ENCODE measurements around the gene TBPL1. TPM values are rescaled to one million over a fixed set of nuclear protein-coding genes. Genes with fewer than 3 reads are reported as not detected.
A peak's percentile ranks its signal among the peaks of the same experiment; 100 is the strongest.

Gene TBPL1
- total RNA-seq, 4 donors from 2014 or later, result 10.1 to 19.1 (median 13.7) TPM

DNA sequence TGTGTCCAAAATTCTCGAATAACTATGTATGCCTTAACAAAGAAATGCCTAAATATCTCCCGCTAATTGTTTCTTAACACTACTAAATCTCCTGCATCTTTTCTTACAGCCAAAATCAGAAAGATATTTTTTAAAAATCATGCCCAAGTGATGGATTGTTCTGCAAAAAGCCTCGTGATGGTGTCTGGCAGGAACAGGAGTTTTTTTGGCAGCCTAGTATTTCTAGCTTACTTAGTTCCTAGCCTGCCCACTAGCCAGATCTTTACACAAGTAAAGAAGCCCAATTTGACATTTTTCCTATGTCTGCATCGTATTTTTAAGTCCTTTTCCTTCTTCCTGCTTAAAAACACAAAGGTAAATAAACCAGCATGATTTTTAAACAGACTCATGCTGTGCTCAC lies 67.9 kb downstream of the TBPL1 start:
- peak; percentile 66 for ATAC-seq
- H3K27ac ChIP-seq, result peak overlapping the region; percentile 49 to 91 (median 73)
- H3K9me3 ChIP-seq, result no peaks in the 10 kb centered on the region
- peaks cover 5 to 44% (median 5%) of the 10 kb centered on the region in 3 donors for H3K4me1 ChIP-seq
- H3K36me3 ChIP-seq, result peaks cover 0 to 5% of the 10 kb centered on the region in 2 donors
- H3K27me3 ChIP-seq, result no peaks in the 10 kb centered on the region
- TF ChIP-seq EP300 (IDR thresholded peaks at IDR 0.05) (no peak), POLR2A (IDR thresholded peaks at IDR 0.05) (no peak), POLR2AphosphoS5 (IDR thresholded peaks at IDR 0.05) (peak; percentile 20)
- TF ChIP-seq, protein P1, sequence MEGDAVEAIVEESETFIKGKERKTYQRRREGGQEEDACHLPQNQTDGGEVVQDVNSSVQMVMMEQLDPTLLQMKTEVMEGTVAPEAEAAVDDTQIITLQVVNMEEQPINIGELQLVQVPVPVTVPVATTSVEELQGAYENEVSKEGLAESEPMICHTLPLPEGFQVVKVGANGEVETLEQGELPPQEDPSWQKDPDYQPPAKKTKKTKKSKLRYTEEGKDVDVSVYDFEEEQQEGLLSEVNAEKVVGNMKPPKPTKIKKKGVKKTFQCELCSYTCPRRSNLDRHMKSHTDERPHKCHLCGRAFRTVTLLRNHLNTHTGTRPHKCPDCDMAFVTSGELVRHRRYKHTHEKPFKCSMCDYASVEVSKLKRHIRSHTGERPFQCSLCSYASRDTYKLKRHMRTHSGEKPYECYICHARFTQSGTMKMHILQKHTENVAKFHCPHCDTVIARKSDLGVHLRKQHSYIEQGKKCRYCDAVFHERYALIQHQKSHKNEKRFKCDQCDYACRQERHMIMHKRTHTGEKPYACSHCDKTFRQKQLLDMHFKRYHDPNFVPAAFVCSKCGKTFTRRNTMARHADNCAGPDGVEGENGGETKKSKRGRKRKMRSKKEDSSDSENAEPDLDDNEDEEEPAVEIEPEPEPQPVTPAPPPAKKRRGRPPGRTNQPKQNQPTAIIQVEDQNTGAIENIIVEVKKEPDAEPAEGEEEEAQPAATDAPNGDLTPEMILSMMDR (IDR thresholded peaks at IDR 0.05), result no peak
- 20 to 25% methylated on average over 4 of the region's 4 CpGs for WGBS, 2 donors (ENCODE audit: low coverage in 1 of 2)
- H3K4me3 ChIP-seq, result peak overlapping the region in 1 of 2 donors; percentile 15

DNA sequence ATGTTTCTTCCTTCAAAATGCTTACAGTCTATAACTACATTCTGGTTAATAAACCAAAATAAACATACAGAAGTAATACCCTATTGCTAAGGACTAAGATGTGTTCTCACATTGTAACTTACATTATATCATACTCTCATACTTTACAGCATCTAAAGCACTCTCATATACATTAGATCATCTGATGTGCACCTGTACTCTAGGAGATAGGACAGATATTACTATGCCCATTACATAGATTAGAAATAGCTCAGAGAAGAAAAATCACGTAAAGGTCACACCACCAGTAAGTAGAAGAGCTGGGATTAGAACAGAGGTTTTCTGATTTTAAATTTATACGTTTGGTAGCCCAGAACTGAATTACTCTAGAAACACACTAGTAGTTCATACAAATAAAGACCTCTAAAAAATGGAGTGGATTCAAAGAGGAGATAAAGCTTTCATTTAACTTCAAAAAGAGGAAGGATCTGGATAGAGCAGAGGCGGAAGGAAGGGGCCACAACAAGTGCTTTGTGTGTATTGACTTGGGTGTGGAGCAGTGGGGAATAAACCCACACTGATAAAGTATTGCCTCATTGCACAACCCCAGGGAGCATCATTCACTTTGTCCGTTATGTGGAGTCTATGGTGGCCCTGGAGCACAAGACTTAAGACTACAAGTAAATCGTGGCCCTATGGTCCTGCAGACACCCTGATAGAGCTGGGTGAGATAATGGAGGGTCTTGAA lies 68.5 kb downstream of the TBPL1 start:
- TF ChIP-seq EP300 (IDR thresholded peaks at IDR 0.05), result no peak
- TF ChIP-seq, protein P1 (IDR thresholded peaks at IDR 0.05), result peak in 1 of 4 experiments; percentile 1
- TF ChIP-seq POLR2AphosphoS5 (IDR thresholded peaks at IDR 0.05), result no peak
- no peak for TF ChIP-seq POLR2A (IDR thresholded peaks at IDR 0.05)

DNA sequence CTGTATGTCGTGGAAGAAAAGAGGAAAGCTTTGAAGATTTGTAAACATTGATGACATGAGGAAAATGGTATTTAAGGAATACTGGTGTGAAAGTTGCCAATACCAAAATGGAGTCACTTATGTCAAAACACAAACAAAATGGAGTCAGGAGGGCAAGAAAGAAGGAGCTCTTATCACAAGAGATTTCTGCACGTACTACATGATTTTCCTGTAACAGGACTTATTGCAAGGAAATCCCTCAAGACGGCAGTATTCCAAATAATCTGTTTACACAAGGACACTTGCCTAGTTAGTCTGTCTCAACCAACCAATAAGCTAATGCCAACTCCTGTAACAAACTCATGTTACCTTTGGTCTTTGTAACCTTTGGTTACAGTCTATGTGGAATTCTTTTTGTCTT lies 69.6 kb downstream of the TBPL1 start:
- peaks cover 5 to 57% (median 5%) of the 10 kb centered on the region in 3 donors for H3K4me1 ChIP-seq
- H3K36me3 ChIP-seq, result peaks cover 0 to 5% of the 10 kb centered on the region in 2 donors
- no peak overlapping the region for H3K4me3 ChIP-seq
- H3K9me3 ChIP-seq, result no peaks in the 10 kb centered on the region
- ATAC-seq, result no peak
- WGBS, 2 donors (ENCODE audit: low coverage in 1 of 2), result 47 to 50% methylated on average over 3 of the region's 3 CpGs
- no peak for TF ChIP-seq POLR2AphosphoS5 (IDR thresholded peaks at IDR 0.05)
- no peak for TF ChIP-seq POLR2A (IDR thresholded peaks at IDR 0.05)
- TF ChIP-seq, protein P1 (IDR thresholded peaks at IDR 0.05), result no peak
- TF ChIP-seq EP300 (IDR thresholded peaks at IDR 0.05), result no peak
- no peaks in the 10 kb centered on the region for H3K27me3 ChIP-seq
- H3K27ac ChIP-seq, result peak overlapping the region in 2 of 4 donors; percentile 47 to 76

More for the DNA sequence above, 68.5 kb downstream of the TBPL1 start:
- no peak for ATAC-seq
- 71 to 85% methylated on average over 4 to 5 of the region's 5 CpGs for WGBS, 2 donors (ENCODE audit: low coverage in 1 of 2)
- H3K4me3 ChIP-seq, result no peak overlapping the region
- no peaks in the 10 kb centered on the region for H3K27me3 ChIP-seq
- H3K36me3 ChIP-seq, result peaks cover 0 to 5% of the 10 kb centered on the region in 2 donors
- H3K4me1 ChIP-seq, result peaks cover 5 to 46% (median 5%) of the 10 kb centered on the region in 3 donors
- peak overlapping the region; percentile 49 to 91 (median 73) for H3K27ac ChIP-seq
- no peaks in the 10 kb centered on the region for H3K9me3 ChIP-seq

DNA sequence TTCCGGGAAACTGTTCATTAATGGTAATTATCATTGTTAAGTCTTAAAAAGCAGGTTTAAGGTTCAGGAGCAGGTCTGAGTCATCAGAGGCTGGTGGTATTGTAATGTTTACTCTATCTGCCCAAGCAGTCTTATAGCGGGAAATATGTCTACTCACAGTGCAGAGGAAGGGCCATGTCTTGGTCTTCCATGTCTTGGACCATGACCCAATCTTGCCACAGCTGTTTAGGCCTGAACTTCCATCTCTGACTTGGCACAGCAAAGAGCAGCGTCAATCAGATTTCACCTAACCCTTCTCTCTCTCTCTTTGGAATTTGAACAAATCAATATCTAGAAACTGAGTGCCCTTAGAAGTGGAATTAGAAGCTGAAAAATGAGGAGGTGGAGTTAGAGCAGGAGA lies 73.6 kb downstream of the TBPL1 start:
- TF ChIP-seq EP300 (IDR thresholded peaks at IDR 0.05) (no peak), POLR2AphosphoS5 (IDR thresholded peaks at IDR 0.05) (no peak), POLR2A (IDR thresholded peaks at IDR 0.05) (no peak)
- TF ChIP-seq, protein P1 (IDR thresholded peaks at IDR 0.05), result no peak

DNA sequence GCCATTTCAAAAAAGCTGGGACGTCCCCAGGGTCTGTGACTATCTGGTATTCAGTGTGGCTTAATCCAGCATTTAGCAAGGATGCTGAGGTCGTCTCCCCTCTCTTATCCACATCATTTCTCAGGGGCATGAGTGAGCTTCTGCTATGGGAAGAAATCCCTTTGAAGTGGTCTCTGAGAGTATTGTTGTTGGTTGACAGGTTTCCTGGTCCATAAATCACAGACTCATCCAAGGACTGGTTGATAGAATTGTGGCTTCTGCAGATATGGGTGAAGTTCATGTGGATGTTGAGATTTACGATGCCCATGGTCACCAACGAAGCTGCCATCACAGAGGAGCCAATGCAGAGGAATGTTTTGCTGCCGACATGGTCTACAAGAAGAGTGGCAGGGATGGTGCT lies 75.4 kb downstream of the TBPL1 start:
- no peak overlapping the region for H3K27ac ChIP-seq
- no peaks in the 10 kb centered on the region for H3K27me3 ChIP-seq
- TF ChIP-seq, protein P1 (IDR thresholded peaks at IDR 0.05), result no peak
- TF ChIP-seq POLR2A (IDR thresholded peaks at IDR 0.05), result no peak
- TF ChIP-seq POLR2AphosphoS5 (IDR thresholded peaks at IDR 0.05), result no peak
- no peak for TF ChIP-seq EP300 (IDR thresholded peaks at IDR 0.05)
- H3K4me3 ChIP-seq, result no peak overlapping the region
- ATAC-seq, result no peak
- H3K9me3 ChIP-seq, result no peaks in the 10 kb centered on the region
- WGBS, 2 donors (ENCODE audit: low coverage in 1 of 2), result 90% methylated on average over 2 of the region's 5 CpGs; no CpG with 5 or more reads in 1 of the 2 donors
- peaks cover 0 to 14% (median 0%) of the 10 kb centered on the region in 3 donors for H3K4me1 ChIP-seq
- H3K36me3 ChIP-seq, result peaks cover 0 to 19% of the 10 kb centered on the region in 2 donors

More for the DNA sequence above, 73.6 kb downstream of the TBPL1 start:
- no peak for ATAC-seq
- Histone ChIP-seq H3K4me3 (no peak overlapping the region), H3K9me3 (no peaks in the 10 kb centered on the region), H3K27ac (no peak overlapping the region), H3K36me3 (peaks cover 0 to 19% of the 10 kb centered on the region in 2 donors), H3K4me1 (peaks cover 0 to 26% (median 0%) of the 10 kb centered on the region in 3 donors), H3K27me3 (no peaks in the 10 kb centered on the region)
- WGBS, 2 donors (ENCODE audit: low coverage in 1 of 2), result 82 to 100% methylated on average over 2 of the region's 3 CpGs
